Type B pancreatic cell (in vitro differentiated cells): Measurements from ENCODE around the gene LRIG1. TPM values are rescaled to one million over a fixed set of nuclear protein-coding genes. Genes with fewer than 3 reads are reported as not detected.

Experiments
- DNase-seq: peaks from one replicate; pipeline ENCODE4 v3.0.0; 2021; ENCODE audit warnings: mixed read lengths; ENCODE audit not compliant: unreplicated experiment; ENCODE audit errors: extremely low spot score
- H3K27ac Mint-ChIP-seq: 2 replicates; pipeline ENCODE4 v1.8.0; 2021; ENCODE audit warnings: mild to moderate bottlenecking, mixed read lengths
- H3K27me3 Mint-ChIP-seq: 2 replicates; pipeline ENCODE4 v1.8.0; 2021; ENCODE audit warnings: mixed read lengths
- H3K36me3 Mint-ChIP-seq: 2 replicates; pipeline ENCODE4 v1.8.0; 2021; ENCODE audit warnings: mixed read lengths
- H3K4me1 Mint-ChIP-seq: one replicate; pipeline ENCODE4 v1.8.0; 2021; ENCODE audit warnings: mixed read lengths; ENCODE audit not compliant: unreplicated experiment
- H3K4me3 Mint-ChIP-seq: 2 replicates; pipeline ENCODE4 v1.8.0; 2021; ENCODE audit warnings: mild to moderate bottlenecking, mixed read lengths
- H3K9me3 Mint-ChIP-seq: 2 replicates; pipeline ENCODE4 v1.8.0; 2021; ENCODE audit warnings: mixed read lengths
- total RNA-seq: library from RNA; stranded (reverse); gene quantifications from 2 replicates; pipeline ENCODE4 v1.2.1, GENCODE V29; 2021; ENCODE audit warnings: low replicate concordance
- TF ChIP-seq, protein P1 (sequence below): fragments of 200-600 bp; sonication (generic); conservative IDR thresholded peaks from 2 replicates; pipeline ENCODE4 v1.5.0; 2021; ENCODE audit warnings: antibody characterized with exemption, mild to moderate bottlenecking

Gene LRIG1
- total RNA-seq, 1 donor from 2014 or later: 28.9 TPM

DNA sequence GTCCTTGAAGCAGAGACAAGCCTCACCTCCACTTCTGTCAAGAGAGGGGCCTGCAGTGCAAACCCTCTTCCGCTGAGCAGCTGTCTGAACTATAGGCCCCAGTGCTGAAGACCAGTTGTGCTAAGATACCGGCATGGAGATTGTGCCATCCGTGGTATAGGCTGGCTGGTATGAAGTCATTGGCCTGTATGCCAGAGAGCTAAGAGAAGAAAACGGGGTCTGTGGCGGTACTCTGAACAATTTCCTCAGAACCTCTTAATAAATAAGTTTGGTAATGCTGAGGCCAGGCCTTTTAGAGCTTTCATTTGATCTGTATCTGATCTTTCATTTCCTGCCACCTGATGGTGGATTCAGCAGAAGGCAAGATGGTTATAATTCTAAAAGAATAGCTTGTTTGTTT, 123.0 kb downstream of the LRIG1 start:
- H3K27me3 Mint-ChIP-seq: peaks cover 3% of the 10 kb centered on the region
- DNase-seq: no peak
- H3K4me3 Mint-ChIP-seq: no peak overlapping the region
- TF ChIP-seq, protein P1, sequence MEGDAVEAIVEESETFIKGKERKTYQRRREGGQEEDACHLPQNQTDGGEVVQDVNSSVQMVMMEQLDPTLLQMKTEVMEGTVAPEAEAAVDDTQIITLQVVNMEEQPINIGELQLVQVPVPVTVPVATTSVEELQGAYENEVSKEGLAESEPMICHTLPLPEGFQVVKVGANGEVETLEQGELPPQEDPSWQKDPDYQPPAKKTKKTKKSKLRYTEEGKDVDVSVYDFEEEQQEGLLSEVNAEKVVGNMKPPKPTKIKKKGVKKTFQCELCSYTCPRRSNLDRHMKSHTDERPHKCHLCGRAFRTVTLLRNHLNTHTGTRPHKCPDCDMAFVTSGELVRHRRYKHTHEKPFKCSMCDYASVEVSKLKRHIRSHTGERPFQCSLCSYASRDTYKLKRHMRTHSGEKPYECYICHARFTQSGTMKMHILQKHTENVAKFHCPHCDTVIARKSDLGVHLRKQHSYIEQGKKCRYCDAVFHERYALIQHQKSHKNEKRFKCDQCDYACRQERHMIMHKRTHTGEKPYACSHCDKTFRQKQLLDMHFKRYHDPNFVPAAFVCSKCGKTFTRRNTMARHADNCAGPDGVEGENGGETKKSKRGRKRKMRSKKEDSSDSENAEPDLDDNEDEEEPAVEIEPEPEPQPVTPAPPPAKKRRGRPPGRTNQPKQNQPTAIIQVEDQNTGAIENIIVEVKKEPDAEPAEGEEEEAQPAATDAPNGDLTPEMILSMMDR: no peak
- peaks cover 10% of the 10 kb centered on the region for H3K4me1 Mint-ChIP-seq
- peaks cover 47% of the 10 kb centered on the region for H3K36me3 Mint-ChIP-seq
- H3K9me3 Mint-ChIP-seq: no peaks in the 10 kb centered on the region
- H3K27ac Mint-ChIP-seq: no peak overlapping the region

DNA sequence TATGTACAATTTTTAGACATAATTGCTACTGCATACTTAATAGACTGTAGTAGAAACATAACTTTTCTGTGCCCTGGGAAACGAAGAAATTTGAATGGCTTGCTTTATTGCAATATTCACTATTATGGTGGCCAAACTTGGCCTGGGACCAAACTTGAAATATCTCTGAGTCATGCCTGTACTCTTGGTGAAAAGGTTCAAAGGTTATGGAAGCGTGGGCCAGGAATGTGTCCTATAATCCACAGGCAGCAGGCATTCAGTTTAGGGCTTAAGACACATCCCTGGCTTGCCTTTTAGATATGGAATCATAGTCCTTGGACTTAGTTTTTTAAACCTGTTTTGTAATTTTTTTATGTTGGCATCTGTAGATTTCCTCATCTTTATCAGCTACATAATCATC, 124.3 kb downstream of the LRIG1 start:
- H3K27ac Mint-ChIP-seq: no peak overlapping the region
- no peak for DNase-seq
- peaks cover 41% of the 10 kb centered on the region for H3K36me3 Mint-ChIP-seq
- TF ChIP-seq, protein P1: no peak
- no peak overlapping the region for H3K4me3 Mint-ChIP-seq
- H3K4me1 Mint-ChIP-seq: peaks cover 10% of the 10 kb centered on the region
- no peaks in the 10 kb centered on the region for H3K9me3 Mint-ChIP-seq
- peaks cover 3% of the 10 kb centered on the region for H3K27me3 Mint-ChIP-seq

DNA sequence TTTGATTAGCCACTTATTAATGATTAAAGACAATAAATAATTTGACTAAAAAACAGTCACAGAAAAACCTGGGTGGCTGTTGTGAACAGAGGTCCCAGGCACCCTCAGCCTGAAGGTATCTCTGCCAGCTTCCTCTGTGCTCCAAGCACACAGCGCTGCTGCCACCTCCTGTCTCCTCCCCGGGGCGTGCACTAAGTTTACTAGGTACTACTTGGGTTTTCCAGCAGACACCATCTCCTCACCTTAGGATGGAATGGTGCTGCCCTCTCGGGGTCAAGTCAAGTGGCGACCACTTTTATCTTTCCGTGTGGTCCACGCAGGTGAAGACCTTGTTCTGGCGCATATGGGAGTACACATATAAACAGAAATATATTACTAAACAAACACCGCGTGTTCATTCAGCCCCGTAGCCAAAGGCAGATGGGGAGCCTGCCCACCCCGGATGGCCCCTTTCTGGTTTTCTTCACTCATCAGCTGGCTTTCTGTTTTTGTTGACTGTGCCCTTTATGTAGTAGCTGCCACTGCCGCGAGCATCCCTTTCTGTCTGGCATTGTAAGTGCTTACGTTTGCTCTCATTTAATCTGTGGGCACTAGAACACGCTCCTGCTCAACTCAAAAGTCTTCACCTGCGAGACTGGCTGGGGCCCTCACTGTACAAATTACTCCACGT, 128.0 kb downstream of the LRIG1 start:
- TF ChIP-seq, protein P1: no peak
- DNase-seq: no peak

DNA sequence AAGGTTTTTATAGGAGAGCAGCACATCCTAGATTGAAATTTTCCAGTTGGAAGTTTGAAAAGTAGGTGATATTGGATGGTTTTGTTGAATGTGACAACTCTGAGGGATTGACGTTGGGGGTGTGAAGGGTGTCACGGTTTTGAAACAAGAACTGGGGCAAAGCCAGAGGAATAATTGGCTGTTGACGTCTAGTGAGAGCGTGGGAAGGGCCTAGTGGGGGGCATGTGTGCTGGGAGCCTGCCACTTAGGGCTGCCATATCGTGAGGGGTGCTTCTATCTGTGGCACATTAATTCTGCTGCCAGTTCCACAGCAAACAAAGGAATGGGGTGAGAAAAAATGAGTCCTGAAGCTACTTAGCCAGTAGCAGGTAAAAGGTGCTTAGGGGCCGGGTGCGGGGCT, 129.4 kb downstream of the LRIG1 start:
- TF ChIP-seq, protein P1: no peak
- no peaks in the 10 kb centered on the region for H3K9me3 Mint-ChIP-seq
- no peak for DNase-seq
- H3K36me3 Mint-ChIP-seq: peaks cover 24% of the 10 kb centered on the region
- H3K27me3 Mint-ChIP-seq: peaks cover 26% of the 10 kb centered on the region
- H3K4me1 Mint-ChIP-seq: no peaks in the 10 kb centered on the region
- no peak overlapping the region for H3K27ac Mint-ChIP-seq
- no peak overlapping the region for H3K4me3 Mint-ChIP-seq

More for the DNA sequence above, 128.0 kb downstream of the LRIG1 start:
- peaks cover 17% of the 10 kb centered on the region for H3K27me3 Mint-ChIP-seq
- H3K9me3 Mint-ChIP-seq: no peaks in the 10 kb centered on the region
- no peak overlapping the region for H3K4me3 Mint-ChIP-seq
- H3K27ac Mint-ChIP-seq: no peak overlapping the region
- H3K4me1 Mint-ChIP-seq: peaks cover 2% of the 10 kb centered on the region
- peaks cover 28% of the 10 kb centered on the region for H3K36me3 Mint-ChIP-seq

DNA sequence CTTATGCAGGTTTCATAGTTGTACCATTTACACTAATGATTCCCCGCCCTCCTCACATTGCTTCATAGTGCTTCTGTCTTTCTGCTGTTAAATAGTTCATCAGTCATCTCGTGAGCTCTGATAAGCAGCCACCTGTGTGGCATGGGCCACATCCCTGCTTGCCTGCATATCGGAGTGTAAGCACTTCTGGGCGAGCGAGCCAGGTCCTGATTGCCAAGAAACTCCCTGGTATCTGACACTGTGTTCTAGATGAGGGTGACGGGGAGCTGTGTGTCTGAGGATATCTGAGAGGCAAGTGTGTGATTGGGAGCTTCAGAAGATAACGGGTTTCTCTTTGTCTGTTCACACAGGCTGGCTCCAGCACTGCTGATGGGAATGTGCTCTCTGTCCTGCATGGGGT, 130.6 kb downstream of the LRIG1 start:
- TF ChIP-seq, protein P1: no peak
- Mint-ChIP-seq H3K36me3 (peaks cover 15% of the 10 kb centered on the region), H3K4me1 (peaks cover 6% of the 10 kb centered on the region), H3K27me3 (peaks cover 32% of the 10 kb centered on the region), H3K9me3 (no peaks in the 10 kb centered on the region), H3K4me3 (no peak overlapping the region), H3K27ac (no peak overlapping the region)
- no peak for DNase-seq
